NCI-H1092 treated with DMSO at 0.1 percent for 48 hours (cell line): Measurements from ENCODE around the gene C19orf38.
"Not testable (repeated sequence)": the region's sequence is repeated elsewhere in the genome, so short reads cannot be mapped to it uniquely, and the experiment has no call there.

Source experiments
- DNase-seq: peaks from one replicate; lab custom pipeline; 2025; lab: John Stamatoyannopoulos, UW

Gene C19orf38

GRCh38 chr19:10823690-10824089 is 24.5 kb upstream of the C19orf38 start:
- no peak for DNase-seq

- DNase-seq, result no peak
Observed at GRCh38 chr19:10826231-10826630, 22.0 kb upstream of the C19orf38 start.

- DNase-seq, result no peak
Observed at GRCh38 chr19:10826846-10827245, 21.4 kb upstream of the C19orf38 start.

GRCh38 chr19:10828981-10829821 is 19.0 kb upstream of the C19orf38 start:
- no peak for DNase-seq

GRCh38 chr19:10829967-10830366 is 18.2 kb upstream of the C19orf38 start:
- no peak for DNase-seq

DNA sequence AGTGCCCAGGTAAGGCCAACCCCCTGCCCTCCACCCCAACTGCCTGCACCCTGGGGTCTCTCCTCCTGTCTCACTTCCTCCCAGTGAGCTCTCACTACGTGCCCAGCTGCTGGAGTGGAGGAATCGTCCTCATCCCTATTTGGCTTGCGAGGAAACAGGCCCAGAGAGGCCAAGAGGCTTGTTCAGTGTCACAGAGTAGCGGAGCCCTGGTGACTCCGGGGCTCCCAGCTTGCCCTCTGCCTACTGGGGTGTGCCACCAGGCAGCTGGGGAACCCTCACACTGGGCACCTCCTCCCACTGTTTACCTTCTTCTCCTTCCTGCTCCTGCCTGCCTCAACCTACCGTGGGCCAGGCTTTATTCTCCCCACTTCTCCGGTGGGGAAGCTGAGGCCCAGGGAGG is 17.8 kb upstream of the C19orf38 start:
- no peak for DNase-seq

GRCh38 chr19:10830931-10831779 is 17.1 kb upstream of the C19orf38 start:
- no peak for DNase-seq

DNA sequence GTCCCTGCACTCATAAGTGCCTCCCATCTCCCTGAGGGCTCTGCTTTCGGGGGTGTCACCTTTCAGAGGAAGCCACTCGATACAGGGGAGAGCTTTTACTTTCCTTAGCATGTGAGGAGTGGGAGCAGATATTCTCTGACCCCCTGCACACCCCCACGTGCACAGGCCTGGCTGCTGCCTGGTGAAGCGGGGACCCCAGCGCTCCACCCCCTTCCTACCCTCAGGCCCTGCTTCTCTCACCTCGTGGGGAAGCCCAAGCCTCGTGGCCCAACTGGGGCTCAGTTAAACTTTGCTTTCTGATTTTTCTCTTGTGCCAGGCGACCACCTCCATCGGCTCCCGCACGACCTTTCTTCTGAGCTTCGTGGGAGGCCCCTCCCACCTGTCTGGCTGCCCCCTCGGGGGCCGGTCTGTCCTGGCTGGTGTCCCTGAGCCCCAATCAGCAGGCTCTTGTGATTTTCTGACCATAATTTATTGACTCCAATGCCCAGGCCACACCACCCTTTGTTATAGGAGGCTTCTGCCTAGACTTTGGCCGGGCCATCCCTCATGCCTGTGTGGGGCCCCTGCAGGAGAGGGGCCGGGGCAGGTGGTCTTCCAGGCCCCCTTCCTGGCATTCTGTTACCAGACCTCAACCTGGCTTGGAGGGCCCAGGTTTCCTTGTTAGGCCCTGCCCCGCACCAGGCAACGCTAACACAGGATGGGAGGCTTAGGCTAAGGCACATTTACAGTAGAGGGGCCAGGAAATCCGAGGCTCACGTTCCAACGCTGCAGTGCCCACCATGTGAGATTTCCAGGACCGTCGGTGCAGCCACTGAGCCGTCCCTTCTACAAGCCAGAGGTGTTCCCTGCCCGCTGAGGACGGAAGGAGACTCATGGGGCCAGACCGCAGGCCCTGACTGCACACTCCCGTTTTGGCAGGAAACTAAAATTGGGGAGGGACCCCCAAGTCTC is 16.0 kb upstream of the C19orf38 start:
- DNase-seq, result no peak

GRCh38 chr19:10832939-10833296 is 15.3 kb upstream of the C19orf38 start:
- no peak for DNase-seq

DNA sequence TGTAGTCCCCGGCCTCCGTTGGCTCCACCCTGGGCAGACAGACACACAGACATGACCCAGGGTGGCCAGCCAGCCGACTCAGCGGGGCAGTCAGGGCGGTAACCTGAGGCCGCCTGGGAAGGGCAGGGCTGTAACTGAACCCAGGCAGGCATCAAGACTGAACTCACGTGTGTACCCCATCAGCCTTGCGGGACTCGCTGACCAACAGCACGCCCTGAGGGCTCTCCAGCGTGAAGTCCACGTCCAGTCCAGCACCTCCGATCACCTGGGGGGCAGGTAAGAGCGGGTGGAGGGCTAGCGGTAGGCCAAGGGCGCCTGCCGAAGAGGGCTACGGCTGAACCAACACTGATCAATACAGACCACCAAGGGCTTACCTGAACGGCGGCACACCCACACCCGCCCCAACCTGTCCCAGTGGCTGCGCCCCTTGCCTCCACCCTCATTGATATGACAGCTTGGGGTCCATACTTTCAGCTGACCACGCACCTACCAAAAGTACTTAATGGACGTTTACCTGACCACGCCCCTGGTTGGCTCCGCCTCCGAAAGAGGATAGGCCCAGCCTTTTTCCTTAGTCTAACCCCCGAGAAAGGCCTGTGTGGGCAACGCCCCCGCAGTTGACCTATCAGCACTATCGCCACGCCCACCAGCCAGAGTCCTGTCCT is 13.0 kb upstream of the C19orf38 start:
- no peak for DNase-seq

DNA sequence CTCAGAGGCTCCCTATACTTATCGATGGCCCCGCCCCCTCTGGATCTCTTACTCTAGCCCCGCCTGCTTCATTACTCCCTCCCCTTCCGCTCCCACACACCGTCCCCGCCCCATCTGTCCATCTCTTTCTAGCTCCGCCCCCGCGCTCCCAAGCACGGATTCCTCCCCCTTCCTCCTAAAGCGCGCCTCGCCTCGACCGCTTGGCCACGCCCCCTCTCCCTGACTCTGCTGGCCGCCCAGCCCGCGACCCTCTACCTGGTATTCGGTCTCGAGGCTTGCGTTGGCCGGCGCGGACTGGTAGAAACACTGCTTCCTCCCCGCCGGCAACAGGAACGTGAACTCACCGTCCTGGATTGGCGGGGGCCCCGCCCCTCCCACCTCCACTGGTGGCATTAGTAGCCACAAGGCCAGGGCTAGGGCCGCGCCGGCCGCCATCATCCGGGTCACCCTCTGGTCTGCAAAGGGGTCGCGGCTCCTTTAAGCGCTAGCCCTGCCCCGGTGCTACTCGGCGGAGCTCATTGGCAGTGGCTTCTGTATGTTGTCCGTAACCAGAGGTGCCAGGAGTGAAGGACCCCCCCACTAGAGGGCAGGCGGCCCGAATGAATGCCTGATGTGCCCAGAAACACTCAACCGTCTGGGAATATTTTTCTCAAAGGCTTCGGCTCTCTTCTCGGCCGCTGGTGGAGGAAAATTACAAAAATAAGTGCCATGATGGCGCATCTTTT is 12.3 kb upstream of the C19orf38 start, which contains the start of gene TMED1:
Gene TMED1, minus strand, starts transcription at position 459 of the 725 bp plus-strand sequence. Its CDS starts 21 bp downstream, at position 438.
- peak; percentile 99 for DNase-seq

DNA sequence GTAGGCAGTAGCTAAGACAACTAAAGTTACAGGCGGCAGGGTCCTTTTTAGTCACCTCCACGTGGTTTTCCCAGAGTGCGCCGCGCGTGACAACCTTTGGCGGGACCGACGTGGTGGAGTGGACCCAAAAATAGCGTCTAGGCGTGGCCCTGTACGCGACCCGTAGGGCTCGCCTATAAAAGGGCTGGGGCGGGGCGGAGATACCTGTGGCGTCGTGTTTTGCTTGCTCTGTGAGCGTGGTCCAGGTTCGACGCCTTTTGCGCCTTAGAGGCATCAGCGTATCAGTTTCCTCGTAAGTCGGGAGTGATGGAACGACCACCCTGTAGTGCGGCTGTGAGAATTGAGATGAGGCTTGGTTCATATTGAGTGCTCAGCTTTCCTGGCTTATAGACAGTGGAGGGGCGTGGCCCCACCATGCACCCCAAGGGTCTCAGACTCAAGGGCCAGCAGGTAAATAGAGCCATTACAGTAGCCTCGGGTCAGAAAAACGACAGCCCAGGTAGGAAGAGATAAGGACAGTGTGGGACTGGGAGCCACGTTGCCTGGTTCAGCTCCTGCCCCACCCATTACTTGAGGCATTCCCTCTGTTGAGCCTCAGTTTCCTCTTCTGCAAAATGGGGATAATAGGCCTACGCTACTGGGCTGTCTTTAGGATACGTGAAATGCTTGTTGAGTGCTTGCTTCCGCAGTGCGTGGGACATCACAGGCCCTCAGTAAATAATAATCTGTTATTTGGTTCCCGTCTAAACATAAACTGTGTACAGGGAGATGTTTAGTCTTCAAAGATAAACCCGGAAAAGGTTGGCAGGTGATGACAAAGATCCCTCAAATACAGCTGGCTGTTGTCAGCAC is 11.5 kb upstream of the C19orf38 start:
- no peak for DNase-seq

- DNase-seq, result not testable (repeated sequence)
Observed at GRCh38 chr19:10837649-10838048, 10.6 kb upstream of the C19orf38 start.

GRCh38 chr19:10838377-10838776 is 9.8 kb upstream of the C19orf38 start:
- DNase-seq, result no peak

- no peak for DNase-seq
Observed at GRCh38 chr19:10839114-10840050, 8.8 kb upstream of the C19orf38 start.

DNA sequence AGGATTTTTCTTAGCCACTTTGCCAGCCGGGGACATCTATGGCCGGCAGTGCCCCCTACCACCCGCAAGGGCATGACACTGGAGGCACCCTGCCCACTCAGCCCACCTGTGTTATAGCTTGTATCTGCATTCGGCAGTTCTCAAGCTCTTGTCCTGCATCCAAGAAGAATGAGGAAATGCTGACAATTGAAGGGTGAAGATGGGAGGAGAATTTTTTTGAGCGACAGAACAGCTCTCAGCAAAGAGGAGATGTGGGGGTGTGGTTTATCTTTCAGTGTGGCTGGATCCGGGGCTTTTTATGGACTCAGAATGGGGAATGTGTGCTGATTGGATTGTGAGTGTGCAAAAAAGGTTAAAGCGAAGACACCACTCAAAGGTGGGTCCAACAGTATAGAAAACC is 5.4 kb upstream of the C19orf38 start:
- DNase-seq, result no peak

- DNase-seq, result no peak
Observed at GRCh38 chr19:10846500-10847202, 1.6 kb upstream of the C19orf38 start.

GRCh38 chr19:10850631-10851030 is 2.4 kb downstream of the C19orf38 start:
- no peak for DNase-seq
